ENCODE measurements around the gene LAMTOR3.
A peak's percentile ranks its signal among the peaks of the same experiment; 100 is the strongest.

LAMTOR3 gene

GRCh38 chr4:99853999-99854398, 40.2 kb downstream of the LAMTOR3 start (continued):
- TF ChIP-seq, protein P1, sequence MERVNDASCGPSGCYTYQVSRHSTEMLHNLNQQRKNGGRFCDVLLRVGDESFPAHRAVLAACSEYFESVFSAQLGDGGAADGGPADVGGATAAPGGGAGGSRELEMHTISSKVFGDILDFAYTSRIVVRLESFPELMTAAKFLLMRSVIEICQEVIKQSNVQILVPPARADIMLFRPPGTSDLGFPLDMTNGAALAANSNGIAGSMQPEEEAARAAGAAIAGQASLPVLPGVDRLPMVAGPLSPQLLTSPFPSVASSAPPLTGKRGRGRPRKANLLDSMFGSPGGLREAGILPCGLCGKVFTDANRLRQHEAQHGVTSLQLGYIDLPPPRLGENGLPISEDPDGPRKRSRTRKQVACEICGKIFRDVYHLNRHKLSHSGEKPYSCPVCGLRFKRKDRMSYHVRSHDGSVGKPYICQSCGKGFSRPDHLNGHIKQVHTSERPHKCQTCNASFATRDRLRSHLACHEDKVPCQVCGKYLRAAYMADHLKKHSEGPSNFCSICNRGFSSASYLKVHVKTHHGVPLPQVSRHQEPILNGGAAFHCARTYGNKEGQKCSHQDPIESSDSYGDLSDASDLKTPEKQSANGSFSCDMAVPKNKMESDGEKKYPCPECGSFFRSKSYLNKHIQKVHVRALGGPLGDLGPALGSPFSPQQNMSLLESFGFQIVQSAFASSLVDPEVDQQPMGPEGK (CRISPR knock-in tag; IDR thresholded peaks at IDR 0.05; ENCODE audit: borderline replicate concordance), result no peak
- no peak for TF ChIP-seq TCF4 (CRISPR knock-in tag; IDR thresholded peaks at IDR 0.05; ENCODE audit: borderline replicate concordance)
- TF ChIP-seq ZFP3 (CRISPR knock-in tag; IDR thresholded peaks at IDR 0.05), result no peak
- no peak for TF ChIP-seq ZNF565 (CRISPR knock-in tag; conservative IDR thresholded peaks at IDR 0.05; ENCODE audit: low read depth)
- no peak for TF ChIP-seq ESRRG (CRISPR knock-in tag; IDR thresholded peaks at IDR 0.05)

- ATAC-seq, result peak; percentile 64
- TF ChIP-seq ZNF70 (CRISPR knock-in tag; IDR thresholded peaks at IDR 0.05) (no peak), ZC3H10 (CRISPR knock-in tag; IDR thresholded peaks at IDR 0.05) (no peak), PPARA (CRISPR knock-in tag; IDR thresholded peaks at IDR 0.05; ENCODE audit: borderline replicate concordance) (no peak), ISL1 (CRISPR knock-in tag; IDR thresholded peaks at IDR 0.05) (no peak), RARB (CRISPR knock-in tag; IDR thresholded peaks at IDR 0.05) (no peak)
Observed at GRCh38 chr4:99853190-99853589, 41.0 kb downstream of the LAMTOR3 start.

DNA sequence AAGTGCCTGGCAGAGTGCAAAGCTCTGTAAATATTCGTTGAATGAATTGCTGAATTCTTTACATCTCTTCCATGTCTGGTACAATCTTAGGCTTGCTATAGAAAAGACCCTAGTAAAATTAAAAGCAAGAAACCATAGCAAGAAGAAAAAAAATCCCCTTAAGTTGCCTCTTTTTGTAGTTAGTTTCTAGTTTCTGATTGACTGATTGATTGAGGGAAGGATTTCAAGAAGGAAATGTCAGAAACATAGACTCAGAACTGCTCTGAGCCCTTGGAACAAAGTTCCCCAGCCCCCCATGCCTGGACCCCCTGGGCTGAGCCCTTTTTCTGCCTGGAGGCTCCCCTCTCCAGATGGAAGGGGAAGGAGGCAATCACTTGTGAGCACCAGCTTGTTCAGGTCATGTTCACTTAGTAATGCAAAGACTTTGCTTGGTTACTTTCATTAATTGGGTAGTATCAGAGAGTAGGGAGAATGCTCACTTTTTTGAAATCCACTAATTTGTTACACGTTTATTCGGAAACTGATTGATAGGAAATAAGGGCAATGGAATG, 42.0 kb downstream of the LAMTOR3 start:
- no peak for ATAC-seq

DNA sequence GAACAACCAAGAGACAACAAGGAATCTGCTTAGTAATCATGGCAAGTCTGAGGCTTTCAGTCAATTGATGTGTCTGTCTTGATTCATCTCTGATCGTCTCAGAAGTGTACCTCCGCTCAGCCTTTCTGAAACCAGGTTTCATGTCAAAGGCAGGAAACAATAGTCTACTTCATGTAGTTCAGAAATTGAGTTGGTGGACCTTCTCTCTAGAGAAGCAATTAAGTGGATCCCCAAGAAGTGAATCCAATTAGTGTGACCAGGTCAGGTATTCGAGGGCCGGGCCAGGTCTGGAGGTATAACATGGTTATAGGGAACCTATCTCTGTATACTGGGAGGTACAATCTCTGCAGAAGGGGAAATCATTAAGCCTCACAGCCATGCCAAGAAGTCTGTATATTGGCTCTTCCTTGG, 45.6 kb downstream of the LAMTOR3 start:
- TF ChIP-seq SNAI2 (CRISPR knock-in tag; IDR thresholded peaks at IDR 0.05) (no peak), ZNF565 (CRISPR knock-in tag; conservative IDR thresholded peaks at IDR 0.05; ENCODE audit: low read depth) (no peak)

More for the DNA sequence above, 42.0 kb downstream of the LAMTOR3 start:
- TF ChIP-seq, protein P1 (CRISPR knock-in tag; IDR thresholded peaks at IDR 0.05; ENCODE audit: borderline replicate concordance), result no peak
- TF ChIP-seq ZFP30 (CRISPR knock-in tag; IDR thresholded peaks at IDR 0.05) (no peak), ZC3H10 (CRISPR knock-in tag; IDR thresholded peaks at IDR 0.05) (no peak), CSDC2 (CRISPR knock-in tag; IDR thresholded peaks at IDR 0.05) (no peak)

GRCh38 chr4:99847362-99847976, 46.8 kb downstream of the LAMTOR3 start:
- no peak for TF ChIP-seq BACH2 (CRISPR knock-in tag; IDR thresholded peaks at IDR 0.05; ENCODE audit: borderline replicate concordance)
- TF ChIP-seq ZNF565 (CRISPR knock-in tag; conservative IDR thresholded peaks at IDR 0.05; ENCODE audit: low read depth), result no peak
- no peak for TF ChIP-seq TOX (CRISPR knock-in tag; IDR thresholded peaks at IDR 0.05; ENCODE audit: borderline replicate concordance)
- no peak for TF ChIP-seq GLIS3 (CRISPR knock-in tag; IDR thresholded peaks at IDR 0.05)
- TF ChIP-seq ARNTL (CRISPR knock-in tag; IDR thresholded peaks at IDR 0.05; ENCODE audit: borderline replicate concordance, low read depth), result no peak
- no peak for TF ChIP-seq ZNF8 (CRISPR knock-in tag; IDR thresholded peaks at IDR 0.05)
- no peak for TF ChIP-seq ZNF70 (CRISPR knock-in tag; IDR thresholded peaks at IDR 0.05)
- TF ChIP-seq PPARA (CRISPR knock-in tag; IDR thresholded peaks at IDR 0.05; ENCODE audit: borderline replicate concordance), result no peak
- TF ChIP-seq, protein P2, sequence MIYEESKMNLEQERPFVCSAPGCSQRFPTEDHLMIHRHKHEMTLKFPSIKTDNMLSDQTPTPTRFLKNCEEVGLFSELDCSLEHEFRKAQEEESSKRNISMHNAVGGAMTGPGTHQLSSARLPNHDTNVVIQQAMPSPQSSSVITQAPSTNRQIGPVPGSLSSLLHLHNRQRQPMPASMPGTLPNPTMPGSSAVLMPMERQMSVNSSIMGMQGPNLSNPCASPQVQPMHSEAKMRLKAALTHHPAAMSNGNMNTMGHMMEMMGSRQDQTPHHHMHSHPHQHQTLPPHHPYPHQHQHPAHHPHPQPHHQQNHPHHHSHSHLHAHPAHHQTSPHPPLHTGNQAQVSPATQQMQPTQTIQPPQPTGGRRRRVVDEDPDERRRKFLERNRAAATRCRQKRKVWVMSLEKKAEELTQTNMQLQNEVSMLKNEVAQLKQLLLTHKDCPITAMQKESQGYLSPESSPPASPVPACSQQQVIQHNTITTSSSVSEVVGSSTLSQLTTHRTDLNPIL (CRISPR knock-in tag; IDR thresholded peaks at IDR 0.05; ENCODE audit: low read depth), result no peak
- no peak for TF ChIP-seq ZFP30 (CRISPR knock-in tag; IDR thresholded peaks at IDR 0.05)
- TF ChIP-seq, protein P3, sequence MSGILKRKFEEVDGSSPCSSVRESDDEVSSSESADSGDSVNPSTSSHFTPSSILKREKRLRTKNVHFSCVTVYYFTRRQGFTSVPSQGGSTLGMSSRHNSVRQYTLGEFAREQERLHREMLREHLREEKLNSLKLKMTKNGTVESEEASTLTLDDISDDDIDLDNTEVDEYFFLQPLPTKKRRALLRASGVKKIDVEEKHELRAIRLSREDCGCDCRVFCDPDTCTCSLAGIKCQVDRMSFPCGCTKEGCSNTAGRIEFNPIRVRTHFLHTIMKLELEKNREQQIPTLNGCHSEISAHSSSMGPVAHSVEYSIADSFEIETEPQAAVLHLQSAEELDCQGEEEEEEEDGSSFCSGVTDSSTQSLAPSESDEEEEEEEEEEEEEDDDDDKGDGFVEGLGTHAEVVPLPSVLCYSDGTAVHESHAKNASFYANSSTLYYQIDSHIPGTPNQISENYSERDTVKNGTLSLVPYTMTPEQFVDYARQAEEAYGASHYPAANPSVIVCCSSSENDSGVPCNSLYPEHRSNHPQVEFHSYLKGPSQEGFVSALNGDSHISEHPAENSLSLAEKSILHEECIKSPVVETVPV (CRISPR knock-in tag; IDR thresholded peaks at IDR 0.05), result no peak
- TF ChIP-seq OSR1 (CRISPR knock-in tag; IDR thresholded peaks at IDR 0.05), result no peak
- no peak for TF ChIP-seq CSDC2 (CRISPR knock-in tag; IDR thresholded peaks at IDR 0.05)
- TF ChIP-seq ISL1 (CRISPR knock-in tag; IDR thresholded peaks at IDR 0.05), result no peak
- TF ChIP-seq ZFP3 (CRISPR knock-in tag; IDR thresholded peaks at IDR 0.05), result no peak
- ATAC-seq, result no peak

More for the DNA sequence above, 45.6 kb downstream of the LAMTOR3 start:
- no peak for ATAC-seq
